HEK293 (cell line): ENCODE measurements around the gene EIF2B5.

Experiments used
- BCL11A ChIP-seq: fragments of 450-650 bp; formaldehyde crosslinking; IDR thresholded peaks from 2 replicates; pipeline ENCODE4 v1.5.1; 2016; ENCODE audit warnings: low read depth, missing biosample characterization, missing genetic modification characterization
- BCL11B ChIP-seq: fragments of 450-650 bp; formaldehyde crosslinking; IDR thresholded peaks from 2 replicates; pipeline ENCODE4 v1.5.1; 2016; ENCODE audit warnings: low read depth, missing biosample characterization, missing genetic modification characterization
- EGR2 ChIP-seq: fragments of 450-650 bp; formaldehyde crosslinking; IDR thresholded peaks from 2 replicates; pipeline ENCODE4 v1.5.1; 2016; ENCODE audit warnings: low read depth, missing biosample characterization, missing genetic modification characterization
- FEZF1 ChIP-seq: fragments of 450-650 bp; formaldehyde crosslinking; IDR thresholded peaks from 2 replicates; pipeline ENCODE4 v1.5.1; 2016; ENCODE audit warnings: missing biosample characterization, missing genetic modification characterization
- HIC1 ChIP-seq: fragments of 450-650 bp; formaldehyde crosslinking; IDR thresholded peaks from 2 replicates; pipeline ENCODE4 v1.5.1; 2016; ENCODE audit warnings: missing biosample characterization, missing genetic modification characterization
- KLF10 ChIP-seq: fragments of 450-650 bp; IDR thresholded peaks from 2 replicates; pipeline ENCODE4 v1.5.1; 2018; ENCODE audit warnings: missing biosample characterization, mild to moderate bottlenecking, missing genetic modification characterization
- PRDM6 ChIP-seq: fragments of 450-650 bp; formaldehyde crosslinking; IDR thresholded peaks from 2 replicates; pipeline ENCODE4 v1.5.1; 2017; ENCODE audit warnings: missing biosample characterization, missing genetic modification characterization
- SALL2 ChIP-seq: fragments of 450-650 bp; formaldehyde crosslinking; IDR thresholded peaks from 2 replicates; pipeline ENCODE4 v1.5.0; 2017; ENCODE audit warnings: missing biosample characterization, mild to moderate bottlenecking, missing genetic modification characterization, borderline replicate concordance
- TRIM28 ChIP-seq: IDR thresholded peaks from 2 replicates; pipeline ENCODE4 v1.6.1; 2011; ENCODE audit warnings: low read length, control low read depth, borderline replicate concordance
- YY1 ChIP-seq: fragments of 450-650 bp; formaldehyde crosslinking; IDR thresholded peaks from 2 replicates; pipeline ENCODE4 v1.5.1; 2018; ENCODE audit warnings: missing biosample characterization, missing genetic modification characterization
- ZBTB26 ChIP-seq: fragments of 450-650 bp; formaldehyde crosslinking; optimal IDR thresholded peaks from 2 replicates; pipeline ENCODE3; 2016; ENCODE audit warnings: missing biosample characterization, mild to moderate bottlenecking, missing genetic modification characterization
- ZEB2 ChIP-seq: fragments of 450-650 bp; formaldehyde crosslinking; IDR thresholded peaks from 2 replicates; pipeline ENCODE4 v1.5.1; 2016; ENCODE audit warnings: missing biosample characterization, missing genetic modification characterization
- ZFP41 ChIP-seq: fragments of 450-650 bp; formaldehyde crosslinking; IDR thresholded peaks from 2 replicates; pipeline ENCODE4 v1.5.1; 2016; ENCODE audit warnings: missing biosample characterization, missing genetic modification characterization, borderline replicate concordance
- ZFP69B ChIP-seq: fragments of 450-650 bp; formaldehyde crosslinking; IDR thresholded peaks from 2 replicates; pipeline ENCODE4 v1.5.1; 2016; ENCODE audit warnings: missing biosample characterization, missing genetic modification characterization
- ZNF140 ChIP-seq: fragments of 450-650 bp; formaldehyde crosslinking; IDR thresholded peaks from 2 replicates; pipeline ENCODE4 v1.5.1; 2016; ENCODE audit warnings: missing biosample characterization, missing genetic modification characterization
- ZNF146 ChIP-seq: fragments of 450-650 bp; formaldehyde crosslinking; IDR thresholded peaks from 2 replicates; pipeline ENCODE4 v1.5.1; 2016; ENCODE audit warnings: missing biosample characterization, missing genetic modification characterization
- ZNF202 ChIP-seq: fragments of 450-650 bp; formaldehyde crosslinking; IDR thresholded peaks from 2 replicates; pipeline ENCODE4 v1.5.1; 2016; ENCODE audit warnings: missing biosample characterization, missing genetic modification characterization, borderline replicate concordance
- ZNF221 ChIP-seq: fragments of 450-650 bp; formaldehyde crosslinking; IDR thresholded peaks from 2 replicates; pipeline ENCODE4 v1.5.1; 2017; ENCODE audit warnings: missing biosample characterization, missing genetic modification characterization, borderline replicate concordance
- ZNF311 ChIP-seq: fragments of 450-650 bp; formaldehyde crosslinking; IDR thresholded peaks from 2 replicates; pipeline ENCODE4 v1.5.1; 2017; ENCODE audit warnings: missing biosample characterization, missing genetic modification characterization, borderline replicate concordance
- ZNF362 ChIP-seq: fragments of 450-650 bp; formaldehyde crosslinking; IDR thresholded peaks from 2 replicates; pipeline ENCODE4 v1.5.1; 2016; ENCODE audit warnings: missing biosample characterization, missing genetic modification characterization
- ZNF404 ChIP-seq: fragments of 450-650 bp; formaldehyde crosslinking; IDR thresholded peaks from 2 replicates; pipeline ENCODE4 v1.5.1; 2017; ENCODE audit warnings: missing biosample characterization, missing genetic modification characterization
- ZNF501 ChIP-seq: fragments of 450-650 bp; formaldehyde crosslinking; IDR thresholded peaks from 2 replicates; pipeline ENCODE4 v1.5.1; 2016; ENCODE audit warnings: missing biosample characterization, missing genetic modification characterization
- ZNF530 ChIP-seq: fragments of 450-650 bp; formaldehyde crosslinking; IDR thresholded peaks from 2 replicates; pipeline ENCODE4 v1.5.1; 2016; ENCODE audit warnings: low read depth, missing biosample characterization, missing genetic modification characterization
- ZNF555 ChIP-seq: fragments of 450-650 bp; formaldehyde crosslinking; conservative IDR thresholded peaks from 2 replicates; pipeline ENCODE4 v1.5.1; 2017; ENCODE audit warnings: missing biosample characterization, mild to moderate bottlenecking, missing genetic modification characterization, inconsistent platforms
- ZNF629 ChIP-seq: fragments of 450-650 bp; formaldehyde crosslinking; IDR thresholded peaks from 2 replicates; pipeline ENCODE4 v1.5.1; 2017; ENCODE audit warnings: missing biosample characterization, missing genetic modification characterization
- ZNF704 ChIP-seq: fragments of 450-650 bp; formaldehyde crosslinking; IDR thresholded peaks from 2 replicates; pipeline ENCODE4 v1.5.1; 2016; ENCODE audit warnings: missing biosample characterization, missing genetic modification characterization
- ZNF747 ChIP-seq: fragments of 450-650 bp; formaldehyde crosslinking; IDR thresholded peaks from 2 replicates; pipeline ENCODE4 v1.5.1; 2016; ENCODE audit warnings: missing biosample characterization, missing genetic modification characterization
- ZNF777 ChIP-seq: fragments of 450-650 bp; formaldehyde crosslinking; IDR thresholded peaks from 2 replicates; pipeline ENCODE4 v1.5.1; 2017; ENCODE audit warnings: missing biosample characterization, missing genetic modification characterization, borderline replicate concordance
- ZSCAN23 ChIP-seq: fragments of 450-650 bp; formaldehyde crosslinking; IDR thresholded peaks from 2 replicates; pipeline ENCODE4 v1.5.1; 2016; ENCODE audit warnings: missing biosample characterization, missing genetic modification characterization
- ZSCAN5A ChIP-seq: fragments of 450-650 bp; formaldehyde crosslinking; IDR thresholded peaks from 2 replicates; pipeline ENCODE4 v1.5.1; 2016; ENCODE audit warnings: missing biosample characterization, missing genetic modification characterization

The EIF2B5 gene

GRCh38 chr3:184174646-184175492 is 39.7 kb downstream of the EIF2B5 start, which contains the start of gene AP2M1 (continued):
- TF ChIP-seq ZNF362 (tag by site-specific recombination) (no peak), HIC1 (tag by site-specific recombination) (peak; percentile 79), ZBTB26 (tag by site-specific recombination) (peak; percentile 72), ZNF202 (tag by site-specific recombination) (no peak), FEZF1 (tag by site-specific recombination) (no peak), ZNF221 (no peak), ZFP69B (tag by site-specific recombination) (no peak), YY1 (peak; percentile 56; the same call in 1 of the 2 replicates), ZEB2 (tag by site-specific recombination) (peak; percentile 44; the same call in 1 of the 2 replicates), ZNF704 (tag by site-specific recombination) (no peak), BCL11B (tag by site-specific recombination) (peak; percentile 70; the same call in 1 of the 2 replicates), ZSCAN5A (tag by site-specific recombination) (peak; percentile 40; the same call in 1 of the 2 replicates), ZNF404 (tag by site-specific recombination) (no peak), BCL11A (tag by site-specific recombination) (no peak), ZNF146 (tag by site-specific recombination) (no peak), ZNF140 (tag by site-specific recombination) (no peak), ZFP41 (no peak), ZNF777 (tag by site-specific recombination) (no peak), ZNF501 (tag by site-specific recombination) (peak; percentile 42; the same call in 1 of the 2 replicates), ZNF530 (no peak), KLF10 (tag by site-specific recombination) (0 out of 2 replicates have a peak, but pooled peaks have one; percentile 23), ZNF629 (peak; percentile 36; the same call in 1 of the 2 replicates), ZNF555 (tag by site-specific recombination) (no peak), TRIM28 (no peak), ZSCAN23 (tag by site-specific recombination) (no peak), PRDM6 (tag by site-specific recombination) (no peak), ZNF747 (tag by site-specific recombination) (no peak), SALL2 (tag by site-specific recombination) (no peak), ZNF311 (no peak), EGR2 (tag by site-specific recombination) (peak; percentile 66)
